Liver (tissue), 9 donors: ENCODE measurements around the gene IL17RC. TPM values are rescaled to one million over a fixed set of nuclear protein-coding genes. Genes with fewer than 3 reads are reported as not detected.

Experiments used
- DNase-seq: peaks from one replicate; pipeline ENCODE4 v3.0.0-alpha.2; 2017; ENCODE audit warnings: low spot score
- H3K27ac ChIP-seq, 2 donors: one replicate each; pipeline ENCODE4 v1.7.0; 2013; ENCODE audit warnings: inconsistent platforms in 2 of 2, low read length in 2 of 2, control low read depth in 1 of 2, low read depth in 1 of 2, mild to moderate bottlenecking in 1 of 2
- H3K27me3 ChIP-seq, 4 donors: one replicate each; pipeline versions ENCODE4 v1.6.1 to v1.7.0; 2013; ENCODE audit warnings: low read length in 3 of 4, inconsistent platforms in 1 of 4, mild to moderate bottlenecking in 1 of 4, moderate library complexity in 1 of 4; ENCODE audit not compliant: control insufficient read depth in 4 of 4, insufficient read depth in 4 of 4
- H3K36me3 ChIP-seq, 4 donors: one replicate each; pipeline versions ENCODE4 v1.6.1 to v1.7.0; 2013; ENCODE audit warnings: low read length in 3 of 4, mild to moderate bottlenecking in 3 of 4, low read depth in 1 of 4, moderate library complexity in 1 of 4; ENCODE audit not compliant: control insufficient read depth in 4 of 4, insufficient read depth in 3 of 4
- H3K4me1 ChIP-seq, 4 donors: one replicate each; pipeline versions ENCODE4 v1.6.1 to v1.7.0; 2013; ENCODE audit warnings: low read length in 3 of 4, mild to moderate bottlenecking in 3 of 4, moderate library complexity in 1 of 4; ENCODE audit not compliant: control insufficient read depth in 4 of 4, insufficient read depth in 4 of 4
- H3K4me3 ChIP-seq, 3 donors: one replicate each; pipeline versions ENCODE4 v1.6.1 to v1.7.0; 2013; ENCODE audit warnings: low read length in 3 of 3, control low read depth in 1 of 3, low read depth in 1 of 3, mild to moderate bottlenecking in 1 of 3
- H3K9ac ChIP-seq, 2 donors: one replicate each; pipeline ENCODE4 v1.7.0; 2013; ENCODE audit warnings: low read length in 2 of 2, mild to moderate bottlenecking in 2 of 2, moderate library complexity in 2 of 2, control low read depth in 1 of 2, low read depth in 1 of 2
- H3K9me3 ChIP-seq, 4 donors: one replicate each; pipeline versions ENCODE4 v1.6.1 to v1.7.0; 2013; ENCODE audit warnings: low read length in 3 of 4; ENCODE audit not compliant: control insufficient read depth in 4 of 4
- ATF3 ChIP-seq: IDR thresholded peaks from 2 replicates; pipeline ENCODE4 v1.6.1; 2016; ENCODE audit warnings: antibody characterized with exemption
- CTCF ChIP-seq: fragments of 150-350 bp; IDR thresholded peaks from 2 replicates; pipeline ENCODE4 v1.5.1; 2017; ENCODE audit warnings: improper control_type of control experiment, low read depth, low read length; ENCODE audit not compliant: missing input control
- EGR1 ChIP-seq, 2 donors: IDR thresholded peaks; 2 replicates each; pipeline ENCODE4 v1.6.1; 2016 to 2018; ENCODE audit warnings: antibody characterized with exemption in 2 of 2, low read depth in 2 of 2
- FOXA2 ChIP-seq: IDR thresholded peaks from 2 replicates; pipeline ENCODE4 v1.6.1; 2016; ENCODE audit warnings: antibody characterized with exemption
- GABPA ChIP-seq, 2 donors: IDR thresholded peaks in 1 of 2; conservative IDR thresholded peaks in 1 of 2; 2 replicates each; pipeline ENCODE4 v1.6.1; 2016; ENCODE audit warnings: antibody characterized with exemption in 2 of 2, mild to moderate bottlenecking in 1 of 2, moderate library complexity in 1 of 2
- HNF4A ChIP-seq, 2 donors: conservative IDR thresholded peaks; 2 replicates each; pipeline ENCODE4 v1.6.1; 2016; ENCODE audit warnings: antibody characterized with exemption in 2 of 2, mild to moderate bottlenecking in 2 of 2
- HNF4G ChIP-seq: IDR thresholded peaks from 2 replicates; pipeline ENCODE4 v1.6.1; 2016; ENCODE audit warnings: antibody characterized with exemption
- JUND ChIP-seq, 2 donors: IDR thresholded peaks; 2 replicates each; pipeline ENCODE4 v1.6.1; 2016; ENCODE audit warnings: antibody characterized with exemption in 2 of 2
- MAX ChIP-seq: IDR thresholded peaks from 2 replicates; pipeline ENCODE4 v1.6.1; 2016; ENCODE audit warnings: antibody characterized with exemption
- NR2F2 ChIP-seq: IDR thresholded peaks from 2 replicates; pipeline ENCODE4 v1.6.1; 2016; ENCODE audit warnings: antibody characterized with exemption
- RAD21 ChIP-seq, 2 donors: IDR thresholded peaks; 2 replicates each; pipeline ENCODE4 v1.6.1; 2016; ENCODE audit warnings: antibody characterized with exemption in 2 of 2, mild to moderate bottlenecking in 2 of 2
- REST ChIP-seq: IDR thresholded peaks from 2 replicates; pipeline ENCODE4 v1.6.1; 2016; ENCODE audit warnings: antibody characterized with exemption, mild to moderate bottlenecking
- RXRA ChIP-seq, 2 donors: IDR thresholded peaks; 2 replicates each; pipeline ENCODE4 v1.6.1; 2017 to 2018; ENCODE audit warnings: antibody characterized with exemption in 2 of 2, mild to moderate bottlenecking in 1 of 2
- SP1 ChIP-seq: IDR thresholded peaks from 2 replicates; pipeline ENCODE4 v1.6.1; 2018; ENCODE audit warnings: antibody characterized with exemption, mild to moderate bottlenecking
- TAF1 ChIP-seq: conservative IDR thresholded peaks from 2 replicates; pipeline ENCODE4 v1.6.1; 2016; ENCODE audit warnings: antibody characterized with exemption, mild to moderate bottlenecking
- YY1 ChIP-seq: IDR thresholded peaks from 2 replicates; pipeline ENCODE4 v1.6.1; 2016; ENCODE audit warnings: antibody characterized with exemption, mild to moderate bottlenecking
- ZBTB33 ChIP-seq: IDR thresholded peaks from 2 replicates; pipeline ENCODE4 v1.6.1; 2016; ENCODE audit warnings: antibody characterized with exemption
- WGBS: extraction: QIAGEN DNeasy Blood & Tissue Kit; methylation state at CpG from one replicate; pipeline ENCODE4 v1.1.7; 2013; 5-methylcytosine and 5-hydroxymethylcytosine counted together
- polyA plus RNA-seq, 2 donors: library from polyadenylated mRNA; stranded (reverse) in 1 of 2; unstranded in 1 of 2; fragments of 200-250 nt in 1 of 2; fragments of >200 nt in 1 of 2; fragmentation: Nextera tagmentation in 1 of 2; extraction: Ambion mirVana in 1 of 2; gene quantifications; one replicate each; pipeline versions ENCODE4 v1.2.1 to v1.2.3, GENCODE V29; 2013 to 2015
- total RNA-seq, 2 donors: library from RNA; depleted of rRNA; stranded (reverse); fragments of >200 nt; gene quantifications; one replicate each; pipeline ENCODE4 v1.2.3, GENCODE V29; 2014
- donor health status: healthy.
- donor health status: healthy.
- donor health status: healthy.
- donor health status: healthy.
- donor health status: healthy.

IL17RC gene
- total and polyA plus RNA-seq, 4 donors = 15.4 to 62.8 (median 25.7) TPM

GRCh38 chr3:9913601-9914000 lies 3.3 kb upstream of the IL17RC start:
- H3K36me3 ChIP-seq = no peaks in the 10 kb centered on the region
- no peaks in the 10 kb centered on the region for H3K27me3 ChIP-seq
- no peak for DNase-seq
- TF ChIP-seq ATF3 (no peak), HNF4A (conservative IDR thresholded peaks at IDR 0.05) (no peak), JUND (IDR thresholded peaks at IDR 0.05) (no peak)
- peaks cover 26 to 95% (median 73%) of the 10 kb centered on the region in 4 donors for H3K4me1 ChIP-seq
- H3K9ac ChIP-seq = peak overlapping the region in 1 of 2 donors; percentile 28
- no peaks in the 10 kb centered on the region for H3K9me3 ChIP-seq
- WGBS = 39% methylated on average over 5 of the region's 5 CpGs
- H3K4me3 ChIP-seq = no peak overlapping the region
- H3K27ac ChIP-seq = peak overlapping the region; percentile 79 to 89

- H3K4me1 ChIP-seq = peaks cover 22 to 92% (median 69%) of the 10 kb centered on the region in 4 donors
Observed at GRCh38 chr3:9914011-9914410, 2.9 kb upstream of the IL17RC start.

More at GRCh38 chr3:9914011-9914410, 2.9 kb upstream of the IL17RC start:
- H3K9me3 ChIP-seq = no peaks in the 10 kb centered on the region
- H3K9ac ChIP-seq = no peak overlapping the region
- TF ChIP-seq EGR1 (IDR thresholded peaks at IDR 0.05; ENCODE audit: low read depth in 2 of 2) (no peak), REST (peak; percentile 25), RXRA (IDR thresholded peaks at IDR 0.05) (peak; percentile 58 to 80), NR2F2 (no peak), SP1 (peak; percentile 67), CTCF (no peak), YY1 (peak; percentile 59), FOXA2 (peak; percentile 28), TAF1 (no peak), RAD21 (IDR thresholded peaks at IDR 0.05) (peak; percentile 22 to 30), JUND (IDR thresholded peaks at IDR 0.05) (peak in 1 of 2 donors; percentile 14), ATF3 (no peak), MAX (no peak), HNF4G (no peak), GABPA (IDR thresholded peaks at IDR 0.05 in 1 of 2, conservative IDR thresholded peaks at IDR 0.05 in 1 of 2) (no peak), ZBTB33 (no peak), HNF4A (conservative IDR thresholded peaks at IDR 0.05) (peak; percentile 49 to 64)
- WGBS = 18% methylated on average over 1 of the region's 1 CpG
- no peaks in the 10 kb centered on the region for H3K36me3 ChIP-seq
- peak overlapping the region; percentile 79 to 89 for H3K27ac ChIP-seq
- no peak overlapping the region for H3K4me3 ChIP-seq
- H3K27me3 ChIP-seq = no peaks in the 10 kb centered on the region
- DNase-seq = no peak
